LHCN-M2 (cell line): ENCODE results near the gene MCC. TPM values are rescaled to one million over a fixed set of nuclear protein-coding genes. Genes with fewer than 3 reads are reported as not detected.
"Not testable (repeated sequence)": the region's sequence is repeated elsewhere in the genome, so short reads cannot be mapped to it uniquely, and the experiment has no call there.

Experiments
- DNase-seq: peaks from one replicate; pipeline ENCODE4 v3.0.0-alpha.2; 2012; ENCODE audit warnings: low read depth
- total RNA-seq: library from RNA; depleted of rRNA; stranded (reverse); fragments of >200 nt; gene quantifications from 2 replicates; pipeline ENCODE4 v1.2.3, GENCODE V29; 2014

MCC gene
- total RNA-seq, 1 experiment from 2014 or later, result 10.7 TPM

DNA sequence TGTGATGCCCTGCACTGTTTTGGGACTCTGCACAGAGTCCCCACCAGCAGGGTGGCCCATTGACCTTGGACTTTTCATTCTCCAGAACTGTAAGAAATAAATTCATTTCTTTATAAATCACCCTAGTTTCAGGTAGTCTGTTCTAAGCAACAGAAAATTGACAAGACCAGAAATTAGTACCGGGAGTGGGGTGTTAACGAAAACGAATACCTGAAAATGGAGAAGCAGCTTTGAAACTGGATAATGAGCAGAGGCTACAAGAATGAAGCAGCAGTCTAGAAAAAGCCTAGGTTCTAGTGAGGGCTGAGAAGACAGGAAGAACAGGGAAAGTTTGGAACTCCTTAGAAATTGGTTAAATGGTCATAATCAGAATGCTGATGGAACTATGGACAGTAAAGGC lies 2.1 kb upstream of the MCC start:
- DNase-seq, result no peak

DNA sequence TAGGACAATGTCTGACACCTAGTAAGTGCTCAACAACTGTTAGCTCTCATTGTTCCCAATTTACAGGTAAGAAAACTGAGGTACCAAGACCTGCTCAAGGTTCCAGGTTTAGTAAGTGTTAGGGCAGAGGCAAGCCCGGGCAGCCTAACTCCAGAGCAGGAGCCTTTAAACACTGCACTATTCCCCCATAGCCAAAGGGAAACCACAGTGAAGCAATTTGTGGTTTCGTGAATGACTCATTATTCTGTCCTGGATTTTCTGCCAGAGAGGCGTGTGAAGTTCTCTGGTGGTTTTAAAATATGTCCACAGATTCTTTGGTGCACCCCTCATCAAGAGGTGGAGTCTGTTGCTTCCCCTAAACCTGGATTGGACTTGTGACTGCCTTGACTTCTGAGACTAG lies 1.0 kb upstream of the MCC start:
- peak; percentile 99 for DNase-seq

DNA sequence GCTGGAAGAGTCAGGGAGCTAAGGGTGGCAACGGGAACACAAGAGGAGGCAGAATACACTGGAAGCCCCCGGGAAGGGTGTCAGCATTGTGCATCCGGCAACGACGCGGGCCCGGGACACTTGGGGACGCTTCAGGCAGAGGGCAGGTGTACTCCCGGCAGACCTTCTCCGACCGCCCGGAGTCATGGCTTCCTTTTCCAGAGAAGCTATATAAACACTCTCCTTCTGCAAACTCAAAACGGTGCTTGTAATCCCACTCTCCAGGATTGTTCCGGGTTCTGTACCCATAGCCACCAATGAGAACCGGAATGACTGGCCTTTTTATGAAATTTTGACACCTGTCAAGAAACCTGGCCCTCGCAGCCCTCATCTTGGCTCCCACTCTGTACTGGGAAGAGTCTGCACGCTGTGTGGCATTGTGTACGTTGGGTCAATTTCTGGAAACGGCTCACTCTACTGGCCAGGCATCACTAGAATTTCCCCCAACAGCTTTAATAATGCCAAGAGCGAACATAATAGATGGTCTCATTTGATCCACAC lies 462 bp upstream of the MCC start:
- peak; percentile 39 for DNase-seq

DNA sequence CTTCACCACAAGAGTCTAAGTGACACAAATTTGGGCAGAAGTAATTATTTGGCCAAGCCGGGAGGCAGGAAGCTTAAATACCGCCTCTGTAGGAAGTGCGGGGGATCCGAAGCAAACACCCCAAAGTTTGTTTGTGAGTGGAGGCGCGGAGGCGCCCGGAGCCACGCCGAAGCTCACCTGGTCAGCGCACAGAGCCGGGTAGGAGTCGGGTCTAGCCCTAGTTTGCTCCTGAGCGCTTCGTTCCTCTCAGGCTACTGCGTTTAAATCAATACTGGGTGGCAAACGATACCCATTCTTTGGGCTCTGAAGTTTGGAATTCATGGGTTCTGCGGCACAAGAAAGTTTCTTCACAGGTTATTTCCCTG lies 855 bp downstream of the MCC start:
- DNase-seq, result peak; percentile 29

DNA sequence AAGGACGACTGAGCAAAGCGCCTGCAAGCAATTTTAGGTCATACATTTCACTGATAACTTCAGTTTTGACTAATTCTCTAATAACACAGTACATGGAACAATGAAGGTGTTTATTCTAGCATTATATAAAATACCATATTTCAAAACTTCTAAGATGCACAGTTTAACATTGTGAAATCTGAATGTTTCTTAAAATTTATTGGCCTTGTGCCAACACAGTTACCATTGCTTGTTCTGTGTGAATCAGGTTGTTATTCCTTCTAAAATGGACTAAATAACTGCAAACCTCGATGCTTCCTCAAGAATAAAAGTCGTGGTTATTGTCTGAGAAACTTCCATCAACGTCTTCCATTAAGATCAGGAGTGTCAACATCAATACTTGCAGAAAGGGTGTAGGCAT lies 8.0 kb downstream of the MCC start:
- DNase-seq, result no peak

DNA sequence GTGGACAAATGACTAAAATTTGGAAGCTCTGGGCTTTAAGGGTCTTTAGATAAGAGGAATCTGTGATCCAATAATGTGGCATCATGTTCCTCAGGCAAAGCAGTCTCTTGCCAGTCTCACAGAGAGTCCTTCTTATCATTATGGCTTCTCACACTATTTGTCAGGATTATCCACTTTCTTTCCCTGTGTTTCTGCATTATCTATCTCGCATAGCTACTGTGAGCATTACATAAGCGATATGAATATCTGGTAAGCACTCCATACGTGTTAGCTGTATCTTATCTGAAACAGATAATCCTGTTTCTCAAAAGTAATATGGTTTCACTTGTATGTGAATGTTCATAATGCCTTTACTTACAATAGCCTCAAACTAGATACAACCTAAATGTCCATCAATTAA lies 9.6 kb downstream of the MCC start:
- no peak for DNase-seq

DNA sequence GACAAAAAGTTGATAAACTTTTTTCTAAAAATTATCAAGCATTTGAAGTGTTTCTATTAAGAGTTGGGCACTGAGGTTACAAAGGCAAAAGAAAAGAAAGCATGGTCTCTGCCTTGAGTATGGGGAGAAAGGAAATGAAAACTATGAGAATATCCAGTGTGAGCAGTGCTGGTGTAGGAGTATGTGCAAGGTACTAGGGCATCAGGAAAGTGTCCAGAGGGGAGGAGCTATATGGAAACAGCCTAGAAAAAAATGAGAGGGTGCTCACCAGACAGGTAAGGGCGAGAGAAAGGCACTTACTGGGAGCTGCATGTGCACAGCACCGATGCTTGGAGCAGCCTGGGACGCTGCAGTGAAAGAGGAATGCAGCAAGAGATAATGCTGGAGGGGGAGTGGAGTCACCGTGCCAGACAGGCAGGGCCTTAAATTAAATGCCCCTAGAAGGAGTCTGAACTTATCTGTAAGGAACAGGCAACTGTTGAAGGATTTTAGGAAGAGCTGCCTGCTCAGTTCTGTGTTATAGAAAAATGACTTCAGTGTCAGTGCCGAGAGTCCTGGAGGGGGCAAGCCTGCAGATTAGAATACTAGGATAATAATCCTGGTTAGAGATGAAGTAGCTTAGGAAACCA lies 14.0 kb downstream of the MCC start:
- no peak for DNase-seq

DNA sequence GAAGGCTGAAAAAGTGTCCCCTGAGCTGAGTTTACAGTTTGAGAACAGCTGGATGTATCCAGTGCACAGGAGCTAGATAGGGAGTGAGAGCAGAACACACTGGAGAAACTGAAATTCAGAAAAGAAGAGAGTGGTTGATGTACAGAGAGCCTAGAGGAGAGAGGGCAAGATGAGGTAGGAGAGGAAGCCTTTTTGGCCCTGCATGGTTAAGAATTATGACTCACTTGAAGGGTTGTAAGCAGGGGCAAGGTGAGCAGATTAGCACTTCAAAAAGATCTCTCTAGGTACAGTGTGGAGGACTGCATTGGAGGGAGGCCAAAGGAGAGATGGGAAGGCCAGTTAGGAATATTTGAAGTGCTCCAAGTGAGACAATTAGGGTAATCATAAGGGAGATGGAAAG lies 25.2 kb downstream of the MCC start:
- no peak for DNase-seq

DNA sequence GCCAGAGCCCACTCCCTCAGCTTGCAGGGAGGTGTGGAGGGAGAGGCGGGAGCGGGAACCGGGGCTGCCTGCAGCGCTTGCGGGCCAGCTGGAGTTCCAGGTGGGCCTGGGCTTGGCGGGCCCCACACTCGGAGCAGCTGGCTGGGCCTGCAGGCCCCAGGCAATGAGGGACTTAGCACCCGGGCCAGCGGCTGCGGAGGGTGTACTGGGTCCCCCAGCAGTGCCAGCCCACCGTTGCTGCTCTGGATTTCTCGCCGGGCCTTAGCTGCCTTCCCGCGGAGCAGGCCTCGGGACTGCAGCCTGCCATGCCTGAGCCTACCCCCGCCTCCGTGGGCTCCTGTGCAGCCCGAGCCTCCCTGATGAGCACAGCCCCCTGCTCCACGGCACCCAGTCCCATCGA lies 31.1 kb downstream of the MCC start:
- not testable (repeated sequence) for DNase-seq

DNA sequence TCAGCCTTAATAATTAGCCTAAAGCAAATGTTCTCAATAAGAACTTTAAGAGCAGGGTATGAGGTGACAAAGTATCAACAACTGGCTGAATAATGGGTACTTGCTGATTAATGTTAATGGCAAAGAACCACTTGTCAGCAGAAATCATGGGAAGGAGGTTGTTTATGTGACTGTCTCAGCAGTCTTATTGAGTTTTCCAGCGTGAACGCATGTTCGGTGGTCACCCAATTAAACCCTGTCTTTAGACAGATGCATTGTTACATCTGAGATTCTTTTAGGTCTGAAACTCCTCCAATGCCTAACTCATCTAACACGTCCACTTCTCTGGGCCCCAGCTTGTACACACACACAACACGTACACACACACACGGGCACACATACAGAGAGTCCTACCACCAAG lies 35.3 kb downstream of the MCC start:
- no peak for DNase-seq

DNA sequence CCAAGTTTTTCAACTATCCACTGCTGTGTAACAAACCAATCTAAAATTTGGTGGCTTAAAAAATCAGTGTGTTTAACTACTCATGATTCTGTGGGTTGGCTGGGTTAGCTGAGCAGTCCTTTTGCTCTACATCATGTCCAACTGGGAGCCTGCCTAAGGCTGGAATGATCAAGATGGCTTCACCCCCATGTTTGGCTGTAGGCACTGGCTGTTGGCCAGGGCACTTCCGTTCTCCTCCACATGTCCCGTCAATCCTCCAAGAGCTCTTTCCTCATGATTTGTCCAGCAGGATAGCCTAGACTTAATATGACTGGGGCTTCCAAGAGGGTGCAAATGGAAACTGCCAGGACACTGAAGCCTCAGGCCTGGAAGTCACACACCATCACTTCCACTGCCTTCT lies 36.5 kb downstream of the MCC start:
- DNase-seq, result peak; percentile 34

DNA sequence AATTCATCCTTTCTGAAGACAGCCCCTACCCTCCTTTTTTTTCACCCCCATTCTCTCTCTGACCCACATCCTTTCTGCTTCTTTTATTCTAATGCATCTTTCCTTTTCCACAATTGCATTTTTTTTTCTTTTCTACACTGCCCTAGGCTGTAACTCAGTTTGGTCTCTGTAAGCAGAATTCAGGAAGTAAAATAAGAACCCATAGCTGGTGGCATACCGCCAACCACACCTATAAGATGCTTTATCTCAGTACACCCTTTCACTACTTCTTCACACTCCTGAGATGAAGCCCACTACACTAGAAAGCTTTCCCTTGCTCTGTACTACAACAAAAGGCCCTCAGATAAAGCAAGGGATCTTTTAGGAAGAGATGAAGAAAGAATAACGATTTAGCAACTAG lies 37.3 kb downstream of the MCC start:
- DNase-seq, result no peak

DNA sequence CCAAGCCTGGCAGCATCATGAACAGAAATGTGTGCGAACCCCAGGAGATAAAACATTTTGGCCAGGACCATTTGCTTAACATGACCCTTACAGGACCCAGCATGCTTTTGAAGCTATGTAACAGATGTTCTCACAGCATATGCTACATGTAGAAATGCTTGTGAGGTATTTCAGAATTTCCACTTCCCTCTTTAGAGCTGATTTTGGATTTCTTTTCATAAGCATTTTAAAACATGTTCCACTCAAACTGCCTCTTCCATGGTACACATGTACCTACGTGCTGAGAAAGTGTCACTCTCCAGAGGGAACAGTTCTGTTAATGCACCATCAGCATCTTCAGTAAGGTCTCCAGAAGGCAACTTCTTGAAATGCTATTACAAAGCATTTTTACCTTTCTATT lies 37.8 kb downstream of the MCC start:
- no peak for DNase-seq

DNA sequence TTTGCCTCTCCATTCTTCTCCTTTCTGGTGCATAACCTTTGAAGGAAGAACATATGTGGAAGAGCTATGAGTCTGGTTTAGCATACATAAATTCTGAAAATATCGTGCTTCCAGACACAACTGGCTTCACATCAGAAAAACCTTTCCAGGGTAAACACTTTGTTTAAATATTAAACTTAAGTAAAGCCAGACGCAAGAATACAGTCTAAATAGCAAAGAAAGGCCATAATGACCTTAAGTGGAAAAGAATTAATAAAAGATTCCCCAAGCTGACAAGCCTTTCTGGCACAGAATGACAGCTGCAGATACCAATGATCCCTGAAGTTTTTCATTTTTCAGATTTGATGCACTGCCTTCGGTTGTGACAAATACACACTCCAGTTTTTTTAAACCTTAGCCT lies 40.0 kb downstream of the MCC start:
- no peak for DNase-seq

DNA sequence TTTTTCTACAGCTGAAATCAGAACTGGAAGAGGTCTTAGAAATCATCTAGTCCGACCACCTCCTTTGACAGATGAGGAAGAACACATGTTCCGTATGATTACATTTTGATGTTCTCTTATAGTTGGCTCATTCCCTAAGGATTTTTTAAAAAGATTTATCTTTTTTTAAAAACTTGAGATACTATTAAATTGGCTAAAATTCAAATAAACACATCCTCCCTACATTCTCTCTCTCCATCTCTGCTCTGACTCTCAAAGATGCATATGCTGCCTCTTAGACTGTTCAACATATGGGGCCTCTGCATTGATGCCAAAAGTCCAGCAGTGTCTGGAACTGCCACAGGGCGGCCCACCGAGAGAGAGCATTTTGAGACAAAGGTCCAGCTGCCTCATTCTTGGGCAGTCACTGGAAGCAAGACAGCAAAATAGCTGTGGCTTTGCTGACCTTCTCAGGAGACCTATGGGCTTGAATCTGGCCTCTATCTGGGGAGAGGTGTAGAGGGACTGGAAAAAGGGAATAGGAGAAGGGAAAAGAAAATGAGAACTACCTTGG lies 40.7 kb downstream of the MCC start:
- DNase-seq, result peak; percentile 15

DNA sequence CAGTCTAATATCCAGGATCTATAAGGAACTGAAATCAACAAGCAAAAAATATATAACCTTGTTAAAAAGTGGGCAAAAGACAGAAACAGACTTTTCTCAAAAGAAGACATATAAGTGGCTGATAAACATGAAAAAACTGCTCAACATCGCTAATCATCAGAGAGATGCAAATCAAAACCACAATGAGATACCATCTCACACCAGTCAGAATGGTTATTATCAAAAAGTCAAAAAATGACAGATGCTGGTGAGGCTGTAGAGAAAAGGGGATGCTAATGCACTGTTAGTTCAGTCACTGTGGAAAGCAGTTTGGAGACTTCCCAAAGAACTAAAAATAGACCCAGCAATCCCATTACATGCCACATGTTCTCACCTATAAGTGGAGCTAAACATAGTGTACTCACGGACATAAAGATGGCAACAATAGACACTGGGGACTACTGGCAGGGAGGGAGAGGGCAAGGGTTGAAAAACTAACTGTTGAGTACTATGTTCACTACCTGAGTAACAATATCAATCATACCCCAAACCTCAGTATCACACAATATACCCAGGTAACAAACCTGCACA lies 41.8 kb downstream of the MCC start:
- DNase-seq, result no peak

DNA sequence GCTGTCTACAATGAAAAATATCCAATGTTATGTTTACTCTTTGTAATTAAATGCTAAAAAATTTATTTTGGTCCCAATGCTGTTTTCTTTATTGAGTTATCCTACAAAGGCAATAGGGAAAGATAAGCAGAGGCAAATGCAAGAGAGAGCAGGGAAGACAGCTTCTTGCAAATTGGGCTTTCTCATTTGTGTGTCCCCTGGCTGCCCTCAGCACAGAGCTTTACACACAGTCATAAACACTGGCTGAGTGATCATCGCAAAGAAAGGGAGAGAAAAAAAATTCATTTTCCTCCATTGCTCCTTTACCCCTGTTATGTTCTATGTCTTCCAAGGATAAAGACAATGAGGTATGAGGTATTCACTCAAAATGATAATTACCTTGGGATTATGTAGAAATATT lies 51.1 kb downstream of the MCC start:
- no peak for DNase-seq

DNA sequence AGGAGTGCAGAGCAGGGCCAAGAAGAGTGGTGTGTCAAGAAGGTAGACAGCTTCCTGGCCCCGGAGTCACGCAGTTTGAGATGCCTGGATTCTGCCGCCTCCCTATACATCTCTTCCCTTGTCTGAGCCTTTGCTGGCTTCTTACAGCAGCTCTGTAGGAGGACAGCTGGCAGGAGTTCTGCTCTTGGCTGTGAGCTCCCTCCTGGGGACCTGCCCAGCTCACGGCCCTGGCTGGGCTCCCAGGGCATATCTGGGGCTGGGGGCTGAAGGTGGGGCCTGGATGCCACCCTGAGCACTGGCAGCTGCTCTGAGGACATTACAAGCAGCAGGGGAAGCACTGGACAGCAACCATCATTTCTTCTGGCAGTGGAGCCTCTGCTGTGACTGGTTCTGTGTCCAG lies 52.7 kb downstream of the MCC start:
- DNase-seq, result no peak

DNA sequence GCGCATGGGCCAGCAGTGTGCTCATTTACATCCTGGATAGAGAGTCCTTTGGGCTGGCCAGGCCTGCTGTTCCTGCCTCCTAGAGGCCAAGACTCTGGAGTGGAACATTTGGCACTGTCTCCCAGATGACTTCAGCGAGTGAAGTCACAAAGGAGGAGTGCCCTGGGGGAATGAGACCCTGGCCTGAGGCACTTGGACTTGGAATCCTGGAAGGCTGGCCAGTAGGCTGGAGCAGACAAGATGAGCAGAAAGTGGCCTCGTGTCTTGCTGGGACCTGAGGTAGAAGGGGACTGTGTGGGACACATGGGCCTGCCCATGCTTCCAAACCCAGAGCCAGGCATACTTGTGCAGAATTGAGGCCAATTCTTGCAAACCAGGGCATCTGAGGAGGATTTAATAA lies 53.4 kb downstream of the MCC start, which contains the start of gene TSSK1B:
TSS of gene TSSK1B (minus strand) at position 101 of the 400 bp plus-strand sequence. CDS start 150 bp downstream, outside the sequence.
- DNase-seq, result no peak

DNA sequence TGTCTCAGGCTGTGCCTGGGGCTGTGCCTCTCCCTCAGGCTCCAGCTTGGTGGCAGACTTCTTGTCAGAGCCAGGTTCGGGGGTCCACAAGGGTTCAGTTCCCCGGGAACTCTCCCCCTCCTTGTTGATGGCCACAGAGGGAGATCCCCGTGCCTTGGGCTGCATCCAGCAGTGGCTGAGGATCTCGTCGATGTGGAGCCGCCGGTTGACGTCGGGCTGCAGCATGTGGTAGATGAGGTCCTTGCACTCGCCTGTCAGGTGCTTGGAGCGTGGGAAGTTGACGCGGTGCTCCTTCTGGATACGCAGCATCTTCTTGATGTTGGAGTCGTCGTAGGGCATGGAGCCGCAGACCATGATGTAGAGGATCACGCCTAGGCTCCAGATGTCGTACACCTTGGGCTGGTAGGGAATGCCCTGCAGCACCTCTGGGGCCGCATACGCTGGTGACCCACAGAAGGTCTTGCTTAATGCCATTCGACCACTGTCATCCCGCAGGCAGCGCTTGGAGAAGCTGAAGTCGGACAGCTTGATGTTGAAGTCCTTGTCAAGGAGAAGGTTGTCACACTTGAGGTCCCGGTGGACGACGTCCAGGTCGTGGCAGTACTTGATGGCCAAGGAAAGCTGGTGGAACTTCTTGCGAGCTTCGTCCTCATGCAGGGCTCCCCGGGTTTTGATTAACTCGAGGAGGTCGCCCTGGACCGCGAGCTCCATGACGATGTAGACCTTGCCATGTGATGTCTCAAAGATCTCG lies 54.2 kb downstream of the MCC start:
- no peak for DNase-seq

DNA sequence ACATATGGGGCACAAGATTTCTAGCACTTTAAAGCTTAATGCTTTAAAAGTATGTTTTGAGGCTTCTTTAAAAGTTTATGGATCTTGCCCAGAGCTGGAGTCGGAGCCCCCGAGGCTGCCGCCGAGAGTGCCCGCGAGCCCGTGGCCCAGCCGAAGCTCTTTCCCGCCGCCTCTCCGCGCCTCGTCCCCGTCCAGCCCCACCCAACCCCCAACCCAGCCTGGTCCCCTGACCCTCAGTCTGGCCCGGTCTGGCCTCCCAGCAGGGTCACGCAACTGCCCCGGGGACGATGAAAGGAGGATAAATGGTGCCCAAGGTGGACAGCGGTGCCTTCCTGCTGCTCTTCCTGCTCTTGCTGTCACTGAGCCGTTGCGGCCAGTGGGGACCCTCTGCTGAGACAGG lies 55.2 kb downstream of the MCC start:
- no peak for DNase-seq

DNA sequence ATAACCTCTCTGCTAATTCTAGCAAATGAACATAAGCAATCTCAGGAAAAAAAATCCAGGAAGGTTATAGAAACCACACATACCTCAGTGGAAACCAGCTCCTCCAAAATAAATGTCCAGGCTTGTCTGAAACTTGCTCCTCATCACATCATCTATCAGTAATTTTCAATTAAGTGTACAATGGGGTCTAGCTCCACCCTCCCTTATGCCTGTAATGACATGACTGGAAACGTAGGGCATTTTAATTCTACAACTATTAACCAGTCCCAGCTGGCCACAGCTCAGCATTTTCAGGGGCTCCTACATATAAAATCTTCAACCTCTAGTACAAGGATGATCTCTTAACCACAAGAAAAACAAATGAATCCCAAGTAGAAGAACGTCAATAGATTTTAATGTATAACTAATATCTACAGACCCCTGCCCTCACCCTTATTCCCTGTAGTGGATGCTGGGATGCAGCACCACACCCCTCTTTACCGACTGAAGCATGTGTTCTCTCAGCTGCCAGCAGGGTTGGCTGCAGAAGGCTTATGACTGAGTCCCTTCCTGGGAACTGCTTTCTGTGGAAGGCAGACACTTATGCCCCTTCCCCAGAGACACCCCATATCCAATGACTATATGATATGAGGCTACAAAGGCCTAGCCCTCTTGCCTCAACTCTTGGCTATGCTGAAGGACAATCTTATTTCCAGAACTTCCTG lies 60.2 kb downstream of the MCC start:
- no peak for DNase-seq
